GM12872 (cell line): ENCODE data around the gene GCC1.
A peak's percentile ranks its signal among the peaks of the same experiment; 100 is the strongest.

Experiments
- CTCF ChIP-seq: IDR thresholded peaks from 3 replicates; pipeline ENCODE4 v1.5.1; 2011; ENCODE audit warnings: low read depth, mild to moderate bottlenecking, low read length, moderate library complexity; ENCODE audit not compliant: insufficient read depth

Gene GCC1

DNA sequence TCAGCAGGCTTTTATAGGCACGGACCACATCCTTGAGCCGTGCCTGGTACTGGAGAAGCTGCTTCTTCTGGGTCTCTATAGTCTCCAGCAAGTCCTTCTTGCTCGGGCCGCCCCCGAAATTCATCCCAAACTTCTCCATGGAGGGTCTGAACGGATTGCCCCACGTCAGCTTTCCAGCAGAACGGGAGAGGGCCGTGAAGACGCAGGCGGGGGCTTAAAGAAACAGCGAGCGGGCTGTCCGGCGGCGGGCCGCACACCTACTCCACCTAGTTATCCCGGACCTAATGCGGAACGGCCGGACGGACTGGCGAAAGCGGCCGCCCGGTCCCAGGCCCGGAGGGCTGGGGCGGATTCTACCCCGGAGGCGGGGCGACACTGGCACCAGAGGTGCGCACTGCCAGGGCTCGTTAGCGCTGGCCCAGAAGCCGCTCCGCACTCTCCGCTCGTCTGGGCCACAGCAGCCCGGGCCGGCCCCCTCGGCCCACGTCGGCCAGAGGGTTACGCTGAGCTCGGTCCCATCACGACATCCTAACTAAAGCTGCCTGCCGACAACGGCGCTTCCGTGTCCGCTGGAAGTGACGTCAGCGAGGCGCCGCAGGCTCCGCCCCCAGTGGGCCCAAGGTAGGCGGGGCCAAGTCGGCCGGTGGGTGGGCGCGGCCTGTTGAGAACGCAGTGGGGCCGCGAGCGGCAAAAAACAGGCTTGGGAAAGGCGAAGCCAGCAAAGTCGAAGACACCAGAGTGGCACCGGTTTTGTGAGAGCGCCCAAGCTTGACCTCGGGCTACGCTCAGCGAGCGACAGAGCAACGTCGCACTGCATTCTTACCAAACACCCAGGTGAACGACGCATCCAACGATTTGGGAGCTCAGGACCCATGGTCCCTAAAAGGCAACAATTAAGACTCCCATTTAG is at the start of gene GCC1:
GCC1 (minus strand) TSS at position 553 of the 910 bp plus-strand sequence; CDS start at position 139, 414 bp downstream.
- TF ChIP-seq CTCF, result no peak

GRCh38 chr7:127632276-127632910 is 47.0 kb upstream of the GCC1 start:
- no peak for TF ChIP-seq CTCF

GRCh38 chr7:127629268-127629854 is 44.0 kb upstream of the GCC1 start:
- TF ChIP-seq CTCF, result peak; percentile 73

- 0 out of 3 replicates have a peak, but pooled peaks have one; percentile 17 for TF ChIP-seq CTCF
Measured at GRCh38 chr7:127628445-127628844, 43.0 kb upstream of the GCC1 start.

- no peak for TF ChIP-seq CTCF
Measured at GRCh38 chr7:127625331-127625730, 39.9 kb upstream of the GCC1 start.

- TF ChIP-seq CTCF, result no peak
Measured at GRCh38 chr7:127620406-127621233, 35.2 kb upstream of the GCC1 start.
